Gastrocnemius medialis (tissue), 4 donors: Measurements from ENCODE around the gene RALY. TPM values are rescaled to one million over a fixed set of nuclear protein-coding genes. Genes with fewer than 3 reads are reported as not detected.
A peak's percentile ranks its signal among the peaks of the same experiment; 100 is the strongest.

Source experiments
- ATAC-seq, 2 donors: fragments of 150-250 bp; one replicate each; pipeline ENCODE4 v1.9.1; 2016
- DNase-seq, 2 donors: peaks; one replicate each; pipeline ENCODE4 v3.0.0-alpha.2; 2019
- H3K27ac ChIP-seq, 4 donors: fragments of 200-600 bp; sonication (generic); 1 replicate in 1 of 4; 2 replicates in 3 of 4; pipeline ENCODE4 v1.5.1; 2016 to 2018; ENCODE audit warnings: mild to moderate bottlenecking in 2 of 4, moderate library complexity in 1 of 4
- H3K27me3 ChIP-seq, 3 donors: fragments of 200-600 bp; sonication (generic) in 2 of 3; 1 replicate in 1 of 3; 2 replicates in 2 of 3; pipeline versions ENCODE4 v1.5.1 to v1.6.0; 2016 to 2019; ENCODE audit warnings: mild to moderate bottlenecking in 1 of 3, moderate library complexity in 1 of 3
- H3K36me3 ChIP-seq, 2 donors: fragments of 200-600 bp; sonication (generic) in 1 of 2; one replicate each; pipeline ENCODE4 v1.5.1; 2017 to 2018
- H3K4me1 ChIP-seq, 2 donors: fragments of 200-600 bp; sonication (generic) in 1 of 2; one replicate each; pipeline ENCODE4 v1.5.1; 2016 to 2017; ENCODE audit warnings: mild to moderate bottlenecking in 2 of 2
- H3K4me3 ChIP-seq, 4 donors: fragments of 200-600 bp; sonication (generic) in 3 of 4; 1 replicate in 1 of 4; 2 replicates in 3 of 4; pipeline ENCODE4 v1.5.1; 2016 to 2019; ENCODE audit warnings: mild to moderate bottlenecking in 2 of 4
- H3K9me3 ChIP-seq, 3 donors: fragments of 200-600 bp; sonication (generic) in 2 of 3; 1 replicate in 1 of 3; 2 replicates in 2 of 3; pipeline ENCODE4 v1.5.1; 2016 to 2019
- CTCF ChIP-seq, 5 experiments: fragments of 450-650 bp in 3 of 5; fragments of 200-600 bp in 2 of 5; sonication (generic) in 2 of 5; IDR thresholded peaks in 4 of 5; conservative IDR thresholded peaks in 1 of 5; 1 replicate in 4 of 5; 2 replicates in 1 of 5; pipeline ENCODE4 v1.5.1; 2016 to 2019; ENCODE audit warnings: antibody characterized with exemption in 5 of 5, mild to moderate bottlenecking in 3 of 5, moderate library complexity in 3 of 5
- POLR2A ChIP-seq, 2 donors: fragments of 450-650 bp; IDR thresholded peaks; one replicate each; pipeline ENCODE4 v1.6.1; 2017; ENCODE audit warnings: antibody characterized with exemption in 2 of 2, mild to moderate bottlenecking in 2 of 2, moderate library complexity in 2 of 2
- in situ Hi-C, 4 donors: fragments of 200-750 bp; cut with MboI; loops; one replicate each; pipeline versions ENCODE4 v1.15.0 to v1.8.0; 2017; ENCODE audit warnings: low sequenced_read_pairs in 4 of 4
- intact Hi-C: fragments of 100-400 bp; cut with DNase I; formaldehyde crosslinking; loops from one replicate; pipeline ENCODE4 v1.15.1; 2023; ENCODE audit warnings: low total_unique reads
- total RNA-seq, 4 donors: library from RNA; depleted of rRNA; stranded (reverse); fragments of >200 nt; gene quantifications; one replicate each; pipeline versions ENCODE4 v1.1.0 to v1.2.3, GENCODE V29; 2016

Gene RALY
- total RNA-seq, 4 donors from 2014 or later: 69.0 to 119 (median 93.1) TPM

GRCh38 chr20:34018166-34018565 is 24.5 kb downstream of the RALY start:
- TF ChIP-seq POLR2A (IDR thresholded peaks at IDR 0.05) (no peak), CTCF (IDR thresholded peaks at IDR 0.05 in 4 of 5, conservative IDR thresholded peaks at IDR 0.05 in 1 of 5) (no peak)
- H3K4me3 ChIP-seq: no peak overlapping the region
- no peaks in the 10 kb centered on the region for H3K9me3 ChIP-seq
- H3K27ac ChIP-seq: no peak overlapping the region
- intact Hi-C loops: no loop called here
- no peaks in the 10 kb centered on the region for H3K36me3 ChIP-seq
- H3K27me3 ChIP-seq: no peaks in the 10 kb centered on the region
- in situ Hi-C loops: no loop called here
- DNase-seq (no peak), ATAC-seq (no peak)
- H3K4me1 ChIP-seq: peaks cover 71 to 73% of the 10 kb centered on the region in 2 donors

- in situ Hi-C loops: no loop called here
- no peak overlapping the region for H3K4me3 ChIP-seq
- no peaks in the 10 kb centered on the region for H3K27me3 ChIP-seq
- ATAC-seq: peak in 1 of 2 donors; percentile 16
- DNase-seq: no peak
- intact Hi-C loops: no loop called here
- TF ChIP-seq POLR2A (IDR thresholded peaks at IDR 0.05): no peak
- no peak for TF ChIP-seq CTCF (IDR thresholded peaks at IDR 0.05 in 4 of 5, conservative IDR thresholded peaks at IDR 0.05 in 1 of 5)
- no peaks in the 10 kb centered on the region for H3K9me3 ChIP-seq
- no peaks in the 10 kb centered on the region for H3K36me3 ChIP-seq
- peaks cover 69 to 73% of the 10 kb centered on the region in 2 donors for H3K4me1 ChIP-seq
- H3K27ac ChIP-seq: peak overlapping the region in 3 of 4 donors; percentile 69 to 77 (median 70)
Measured at GRCh38 chr20:34022151-34022838, 28.6 kb downstream of the RALY start.

- no peak for TF ChIP-seq POLR2A (IDR thresholded peaks at IDR 0.05)
- TF ChIP-seq CTCF (IDR thresholded peaks at IDR 0.05 in 4 of 5, conservative IDR thresholded peaks at IDR 0.05 in 1 of 5): no peak
- H3K27me3 ChIP-seq: no peaks in the 10 kb centered on the region
- H3K4me1 ChIP-seq: peaks cover 65 to 73% of the 10 kb centered on the region in 2 donors
- ATAC-seq: no peak
- peak overlapping the region in 3 of 4 donors; percentile 69 to 77 (median 70) for H3K27ac ChIP-seq
- intact Hi-C loops (no loop called here), in situ Hi-C loops (no loop called here)
- DNase-seq: no peak
- no peak overlapping the region for H3K4me3 ChIP-seq
- H3K9me3 ChIP-seq: no peaks in the 10 kb centered on the region
- H3K36me3 ChIP-seq: no peaks in the 10 kb centered on the region
Measured at GRCh38 chr20:34022839-34023234, 29.1 kb downstream of the RALY start.

- DNase-seq (peak in 1 of 2 donors; percentile 27), ATAC-seq (peak; percentile 53 to 71)
- no peak overlapping the region for H3K4me3 ChIP-seq
- peak overlapping the region; percentile 66 to 77 (median 70) for H3K27ac ChIP-seq
- intact Hi-C loops: no loop called here
- no peaks in the 10 kb centered on the region for H3K9me3 ChIP-seq
- no peaks in the 10 kb centered on the region for H3K27me3 ChIP-seq
- H3K4me1 ChIP-seq: peaks cover 53 to 64% of the 10 kb centered on the region in 2 donors
- TF ChIP-seq CTCF (IDR thresholded peaks at IDR 0.05 in 4 of 5, conservative IDR thresholded peaks at IDR 0.05 in 1 of 5) (no peak), POLR2A (IDR thresholded peaks at IDR 0.05) (no peak)
- in situ Hi-C loops: no loop called here
- H3K36me3 ChIP-seq: no peaks in the 10 kb centered on the region
Measured at GRCh38 chr20:34023937-34024722, 30.4 kb downstream of the RALY start.
